Activated CD4-positive, alpha-beta memory T cell treated with anti-CD3 and anti-CD28 coated beads, Interleukin-2, amount 10 ng/mL, durations not matched to agents 7 days and 5 days (primary cell): ENCODE data around the gene ARAF. TPM values are rescaled to one million over a fixed set of nuclear protein-coding genes. Genes with fewer than 3 reads are reported as not detected.

Experiments used
- CTCF ChIA-PET: fragments of 350-600 bp; sonication (Branson Sonifier 250); formaldehyde crosslinking; loops from one replicate; lab custom pipeline; 2021; ENCODE audit warnings: antibody characterized with exemption, inconsistent platforms; lab: Charles Lee
- POLR2A ChIA-PET: fragments of 350-600 bp; sonication (Branson Sonifier 250); formaldehyde crosslinking; loops from one replicate; lab custom pipeline; 2021; ENCODE audit warnings: antibody characterized with exemption; lab: Charles Lee
- DNase-seq: peaks from one replicate; pipeline ENCODE4 v3.0.0-alpha.2; 2020
- H3K27ac Mint-ChIP-seq: one replicate; pipeline ENCODE4 v1.8.0; 2021; ENCODE audit warnings: mild to moderate bottlenecking, mixed read lengths
- H3K27me3 Mint-ChIP-seq: one replicate; pipeline ENCODE4 v1.8.0; 2021; ENCODE audit warnings: mixed read lengths
- H3K36me3 Mint-ChIP-seq: one replicate; pipeline ENCODE4 v1.8.0; 2021; ENCODE audit warnings: low read depth, mixed read lengths
- H3K4me1 Mint-ChIP-seq: one replicate; pipeline ENCODE4 v1.8.0; 2021; ENCODE audit warnings: mixed read lengths
- H3K4me3 Mint-ChIP-seq: one replicate; pipeline ENCODE4 v1.8.0; 2021; ENCODE audit warnings: mild to moderate bottlenecking, mixed read lengths
- H3K9me3 Mint-ChIP-seq: one replicate; pipeline ENCODE4 v1.8.0; 2021; ENCODE audit warnings: mixed read lengths
- total RNA-seq, 2 experiments: library from RNA; stranded (reverse); gene quantifications; one replicate each; pipeline ENCODE4 v1.2.3, GENCODE V29; 2021

ARAF gene
- total RNA-seq, 2 experiments from 2014 or later = 72.6 to 75.4 TPM

DNA sequence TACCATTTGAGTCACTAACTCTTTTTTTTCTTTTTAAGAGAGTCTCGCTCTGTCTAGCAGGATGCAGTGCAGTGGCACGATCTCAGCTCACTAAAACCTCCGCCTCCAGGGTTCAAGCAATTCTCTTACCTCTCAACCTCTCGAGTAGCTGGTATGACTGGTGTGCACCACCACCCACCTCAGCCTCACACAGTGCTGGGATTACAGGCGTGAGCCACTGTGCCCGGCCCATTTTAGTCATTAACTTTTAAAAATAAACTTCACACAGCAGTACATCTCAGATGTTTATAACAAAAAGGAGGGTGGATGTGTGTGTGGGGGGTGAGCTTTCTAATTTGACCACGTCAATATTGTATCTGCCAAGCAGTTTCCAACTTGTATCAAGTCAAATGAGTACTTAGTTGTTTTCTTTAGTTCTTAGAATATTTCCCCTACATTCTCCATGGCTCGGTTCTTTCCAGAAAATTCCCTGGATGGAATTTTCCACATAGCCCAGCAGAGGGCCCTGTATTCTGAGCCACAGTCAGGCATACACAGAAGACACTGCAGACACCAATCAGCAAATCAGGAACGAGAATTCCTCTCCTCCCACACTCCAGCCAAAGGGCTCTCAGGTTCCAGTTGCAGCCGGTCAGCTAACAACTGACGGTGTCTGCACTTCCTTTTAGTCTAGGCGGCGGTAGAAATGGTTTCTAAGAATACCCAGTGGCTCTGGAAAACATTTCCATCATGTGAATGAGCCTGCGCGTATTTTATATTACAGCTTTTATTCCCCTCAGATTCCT, 20.1 kb upstream of the ARAF start:
- no peak overlapping the region for H3K4me3 Mint-ChIP-seq
- no peak overlapping the region for H3K27ac Mint-ChIP-seq
- no peaks in the 10 kb centered on the region for H3K36me3 Mint-ChIP-seq
- ChIA-PET POLR2A (no interaction called here), CTCF (no interaction called here)
- DNase-seq = no peak
- H3K4me1 Mint-ChIP-seq = no peaks in the 10 kb centered on the region
- no peaks in the 10 kb centered on the region for H3K9me3 Mint-ChIP-seq
- no peaks in the 10 kb centered on the region for H3K27me3 Mint-ChIP-seq

GRCh38 chrX:47543496-47543895, 17.5 kb upstream of the ARAF start:
- no peaks in the 10 kb centered on the region for H3K4me1 Mint-ChIP-seq
- no peak overlapping the region for H3K27ac Mint-ChIP-seq
- no peaks in the 10 kb centered on the region for H3K9me3 Mint-ChIP-seq
- POLR2A ChIA-PET = no interaction called here
- no peaks in the 10 kb centered on the region for H3K27me3 Mint-ChIP-seq
- CTCF ChIA-PET = no interaction called here
- DNase-seq = no peak
- no peaks in the 10 kb centered on the region for H3K36me3 Mint-ChIP-seq
- H3K4me3 Mint-ChIP-seq = no peak overlapping the region

DNA sequence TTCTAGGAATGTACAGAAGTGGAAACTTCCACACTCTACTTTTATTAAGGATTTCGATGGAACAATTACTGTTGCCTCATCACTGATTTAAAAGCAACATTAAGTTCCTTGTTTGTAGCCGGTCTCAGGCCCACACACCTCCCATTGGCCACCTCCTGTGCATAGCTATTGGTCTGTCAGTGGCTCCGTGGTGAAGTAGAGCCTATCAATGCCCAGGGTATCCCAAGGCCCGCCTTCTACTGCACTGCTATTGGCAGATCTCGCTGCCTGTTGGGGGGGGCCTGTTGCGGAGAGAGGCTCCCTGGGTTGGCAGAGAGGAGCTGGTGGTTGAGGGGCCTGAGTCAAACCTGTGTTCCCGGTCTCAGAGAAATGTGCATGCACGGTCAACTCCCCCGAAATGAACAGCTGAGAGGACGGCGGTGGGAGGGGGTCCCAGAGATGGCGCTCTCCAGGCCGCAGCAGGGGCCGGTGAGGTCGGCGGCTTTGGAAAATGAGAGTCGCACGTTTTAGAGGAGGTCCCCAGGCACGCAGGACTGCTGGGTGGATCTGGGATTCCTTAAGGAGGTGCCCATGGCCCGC, 4.9 kb upstream of the ARAF start:
- peak; percentile 85 for DNase-seq
- Mint-ChIP-seq H3K36me3 (no peaks in the 10 kb centered on the region), H3K27me3 (no peaks in the 10 kb centered on the region), H3K4me1 (peaks cover 30% of the 10 kb centered on the region), H3K27ac (peak overlapping the region; percentile 81), H3K4me3 (peak overlapping the region; percentile 90), H3K9me3 (no peaks in the 10 kb centered on the region)
- ChIA-PET CTCF (interaction anchor here (1.0 to 1.7 kb wide), 3 partner anchors 32 to 411 kb away, joined by 4 to 5 read pairs (median 5); partner anchors contain the start of gene RBM10), POLR2A (interaction anchor here (0.7 to 1.6 kb wide), 8 partner anchors 26 to 984 kb away, joined by 3 to 7 read pairs (median 4); partner anchors contain the start of genes ELK1, TBC1D25, TIMP1 and ZNF81)

DNA sequence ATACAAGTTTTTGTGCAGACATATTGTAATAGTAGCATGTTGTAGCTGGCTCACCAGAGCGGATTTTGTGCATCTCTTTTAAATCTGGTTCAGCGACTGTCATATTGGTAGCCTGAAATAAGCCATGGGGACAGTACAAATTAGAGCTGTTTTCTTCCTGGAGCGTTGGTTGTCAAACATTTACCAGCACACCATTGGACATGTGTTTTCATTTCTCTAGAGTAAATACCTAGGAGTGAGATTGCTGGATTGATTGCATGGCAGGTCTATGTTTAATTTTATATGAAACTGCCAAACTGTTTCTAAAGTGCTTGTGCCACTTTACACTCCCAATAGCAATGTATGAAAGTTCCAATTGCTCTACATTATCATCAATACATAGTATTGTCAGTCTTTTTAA, 2.6 kb upstream of the ARAF start:
- no peak overlapping the region for H3K27ac Mint-ChIP-seq
- H3K36me3 Mint-ChIP-seq = peaks cover 8% of the 10 kb centered on the region
- no peaks in the 10 kb centered on the region for H3K27me3 Mint-ChIP-seq
- H3K4me1 Mint-ChIP-seq = peaks cover 42% of the 10 kb centered on the region
- DNase-seq = no peak
- ChIA-PET POLR2A (no interaction called here), CTCF (no interaction called here)
- H3K4me3 Mint-ChIP-seq = no peak overlapping the region
- H3K9me3 Mint-ChIP-seq = no peaks in the 10 kb centered on the region

- no peaks in the 10 kb centered on the region for H3K9me3 Mint-ChIP-seq
- peaks cover 54% of the 10 kb centered on the region for H3K4me1 Mint-ChIP-seq
- H3K36me3 Mint-ChIP-seq = peaks cover 23% of the 10 kb centered on the region
- no peak for DNase-seq
- ChIA-PET CTCF (no interaction called here), POLR2A (interaction anchor here (1.2 to 2.5 kb wide), 5 partner anchors 22 to 366 kb away, joined by 3 to 7 read pairs (median 3); partner anchors contain the start of genes CDK16, TIMP1 and USP11)
- H3K27me3 Mint-ChIP-seq = no peaks in the 10 kb centered on the region
- peak overlapping the region; percentile 93 for H3K27ac Mint-ChIP-seq
- H3K4me3 Mint-ChIP-seq = peak overlapping the region; percentile 91
Observed at GRCh38 chrX:47560179-47560933, 649 bp upstream of the ARAF start.

DNA sequence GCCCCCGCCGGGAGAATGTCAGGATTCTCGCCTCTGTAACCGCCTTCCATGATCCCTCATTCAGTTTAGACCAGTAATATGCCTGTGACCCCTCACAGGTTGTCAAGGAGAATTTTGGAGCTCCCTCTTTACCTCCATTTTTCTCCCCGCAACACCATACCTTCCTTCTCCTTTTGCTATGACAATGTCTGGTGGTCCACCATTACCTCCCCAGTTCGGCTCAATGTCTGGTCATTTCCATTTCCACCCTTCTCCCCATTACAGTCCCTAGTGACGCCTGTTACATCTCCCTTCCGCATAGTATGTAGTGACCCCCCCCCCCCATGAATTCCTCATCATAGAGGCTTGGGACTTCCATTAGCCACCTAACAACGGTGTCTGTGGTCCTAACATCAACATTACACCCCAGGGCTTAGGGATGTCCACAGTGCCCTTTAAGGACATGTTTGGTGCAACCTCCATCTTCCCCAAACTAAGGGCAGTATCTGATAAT, 700 bp downstream of the ARAF start:
- Mint-ChIP-seq H3K4me1 (peaks cover 45% of the 10 kb centered on the region), H3K9me3 (no peaks in the 10 kb centered on the region), H3K36me3 (peaks cover 25% of the 10 kb centered on the region), H3K27me3 (no peaks in the 10 kb centered on the region), H3K27ac (peak overlapping the region; percentile 93), H3K4me3 (peak overlapping the region; percentile 91)
- POLR2A ChIA-PET = interaction anchor here (0.6 to 2.5 kb wide), 5 partner anchors 85 to 367 kb away, joined by 3 to 7 read pairs (median 4); partner anchors contain the start of genes ELK1 and USP11
- CTCF ChIA-PET = interaction anchor here (0.9 to 1.5 kb wide), 2 partner anchors 83 to 87 kb away, joined by 3 to 5 read pairs; no protein-coding TSS in a partner anchor
- no peak for DNase-seq

GRCh38 chrX:47562615-47563243, 1.7 kb downstream of the ARAF start:
- H3K4me3 Mint-ChIP-seq = peak overlapping the region; percentile 91
- H3K36me3 Mint-ChIP-seq = peaks cover 30% of the 10 kb centered on the region
- no peaks in the 10 kb centered on the region for H3K27me3 Mint-ChIP-seq
- ChIA-PET POLR2A (interaction anchor here (1.0 to 2.5 kb wide), 2 partner anchors 17 to 86 kb away, joined by 3 to 7 read pairs; no protein-coding TSS in a partner anchor), CTCF (interaction anchor here (0.9 to 1.5 kb wide), 2 partner anchors 82 to 86 kb away, joined by 3 to 5 read pairs; no protein-coding TSS in a partner anchor)
- H3K27ac Mint-ChIP-seq = peak overlapping the region; percentile 69
- no peaks in the 10 kb centered on the region for H3K9me3 Mint-ChIP-seq
- peak; percentile 61 for DNase-seq
- H3K4me1 Mint-ChIP-seq = peaks cover 40% of the 10 kb centered on the region

- Mint-ChIP-seq H3K4me3 (peak overlapping the region; percentile 47), H3K36me3 (peaks cover 35% of the 10 kb centered on the region), H3K27ac (peak overlapping the region; percentile 83), H3K4me1 (peaks cover 38% of the 10 kb centered on the region), H3K27me3 (no peaks in the 10 kb centered on the region), H3K9me3 (no peaks in the 10 kb centered on the region)
- POLR2A ChIA-PET = no interaction called here
- peak; percentile 36 for DNase-seq
- CTCF ChIA-PET = no interaction called here
Observed at GRCh38 chrX:47563801-47564315, 2.9 kb downstream of the ARAF start.

DNA sequence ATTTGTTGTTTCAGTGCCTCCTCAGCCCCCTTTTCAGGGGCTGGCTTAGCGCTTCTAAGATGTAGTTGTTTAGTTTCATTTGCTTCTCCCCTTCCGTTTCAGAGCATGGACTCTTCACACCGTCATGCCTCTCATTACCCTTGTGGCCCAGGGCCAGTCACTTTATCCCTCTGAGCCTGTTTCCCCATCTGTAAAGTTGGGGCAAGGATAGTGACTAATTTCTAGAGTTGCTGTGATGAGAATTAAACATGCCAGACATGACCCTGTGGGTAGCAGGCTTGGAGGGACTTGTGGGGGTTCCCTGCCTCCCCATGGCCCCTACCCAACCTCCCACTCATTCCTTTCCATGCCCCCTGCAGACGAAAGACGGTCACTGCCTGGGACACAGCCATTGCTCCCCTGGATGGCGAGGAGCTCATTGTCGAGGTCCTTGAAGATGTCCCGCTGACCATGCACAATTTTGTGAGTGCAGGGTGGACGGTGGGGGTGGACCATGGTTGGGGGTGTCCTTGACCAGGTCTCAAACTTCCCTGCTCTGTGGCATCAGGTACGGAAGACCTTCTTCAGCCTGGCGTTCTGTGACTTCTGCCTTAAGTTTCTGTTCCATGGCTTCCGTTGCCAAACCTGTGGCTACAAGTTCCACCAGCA, 3.6 kb downstream of the ARAF start:
- Mint-ChIP-seq H3K27me3 (no peaks in the 10 kb centered on the region), H3K27ac (peak overlapping the region; percentile 83), H3K4me3 (peak overlapping the region; percentile 47), H3K36me3 (peaks cover 41% of the 10 kb centered on the region), H3K4me1 (peaks cover 38% of the 10 kb centered on the region), H3K9me3 (no peaks in the 10 kb centered on the region)
- CTCF ChIA-PET = no interaction called here
- no peak for DNase-seq
- POLR2A ChIA-PET = no interaction called here

DNA sequence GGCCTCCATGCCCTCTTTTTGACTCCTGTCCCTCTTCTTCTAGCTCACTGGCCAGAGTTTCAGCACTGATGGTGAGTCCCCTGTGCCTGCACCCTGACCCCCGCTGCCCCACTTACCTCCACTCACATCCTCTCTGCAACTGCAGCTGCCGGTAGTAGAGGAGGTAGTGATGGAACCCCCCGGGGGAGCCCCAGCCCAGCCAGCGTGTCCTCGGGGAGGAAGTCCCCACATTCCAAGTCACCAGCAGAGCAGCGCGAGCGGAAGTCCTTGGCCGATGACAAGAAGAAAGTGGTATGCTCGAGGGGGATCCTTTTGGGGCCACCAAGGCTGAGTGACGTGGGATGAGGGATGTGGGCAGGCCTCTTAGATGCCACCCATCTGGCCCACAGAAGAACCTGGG, 5.8 kb downstream of the ARAF start:
- H3K36me3 Mint-ChIP-seq = peaks cover 60% of the 10 kb centered on the region

DNA sequence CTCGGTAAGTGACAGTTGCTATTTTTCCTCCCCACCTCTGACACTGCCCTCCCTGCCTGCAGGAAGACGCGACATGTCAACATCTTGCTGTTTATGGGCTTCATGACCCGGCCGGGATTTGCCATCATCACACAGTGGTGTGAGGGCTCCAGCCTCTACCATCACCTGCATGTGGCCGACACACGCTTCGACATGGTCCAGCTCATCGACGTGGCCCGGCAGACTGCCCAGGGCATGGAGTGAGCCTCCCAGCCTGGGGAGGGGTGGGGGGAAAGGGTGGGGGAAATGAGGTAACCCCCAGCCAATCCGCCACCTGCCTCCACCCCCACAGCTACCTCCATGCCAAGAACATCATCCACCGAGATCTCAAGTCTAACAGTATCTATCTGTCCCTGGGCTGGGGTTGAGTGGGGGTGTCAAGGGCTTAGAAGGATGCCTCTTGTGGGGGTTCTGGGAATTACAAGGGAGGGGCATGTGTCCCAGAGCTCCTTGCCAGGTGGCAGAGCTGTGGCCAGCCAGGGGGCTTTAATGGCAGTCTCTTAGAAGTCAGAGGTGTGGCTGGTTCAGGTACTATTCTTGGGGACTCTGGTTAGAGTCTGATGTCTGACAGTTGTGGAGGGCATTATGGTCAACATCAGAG, 7.8 kb downstream of the ARAF start:
- ChIA-PET POLR2A (no interaction called here), CTCF (interaction anchor here (0.7 kb wide), 1 partner anchor 78 kb away, joined by 3 read pairs; no protein-coding TSS in a partner anchor)
- Mint-ChIP-seq H3K27me3 (no peaks in the 10 kb centered on the region), H3K9me3 (no peaks in the 10 kb centered on the region), H3K4me3 (no peak overlapping the region), H3K27ac (no peak overlapping the region), H3K36me3 (peaks cover 54% of the 10 kb centered on the region), H3K4me1 (peaks cover 18% of the 10 kb centered on the region)
- peak; percentile 34 for DNase-seq

More for the DNA sequence above, 5.8 kb downstream of the ARAF start:
- H3K9me3 Mint-ChIP-seq = no peaks in the 10 kb centered on the region
- H3K4me3 Mint-ChIP-seq = no peak overlapping the region
- no peak overlapping the region for H3K27ac Mint-ChIP-seq
- CTCF ChIA-PET = no interaction called here
- H3K27me3 Mint-ChIP-seq = no peaks in the 10 kb centered on the region
- POLR2A ChIA-PET = no interaction called here
- H3K4me1 Mint-ChIP-seq = peaks cover 25% of the 10 kb centered on the region
- DNase-seq = no peak
